Caki2 (cell line): ENCODE measurements around the gene ENPP7. TPM values are rescaled to one million over a fixed set of nuclear protein-coding genes. Genes with fewer than 3 reads are reported as not detected.

Experiments
- DNase-seq: peaks from one replicate; pipeline ENCODE4 v3.0.0-alpha.2; 2015; ENCODE audit warnings: low read depth
- in situ Hi-C: cut with HindIII; loops from 2 replicates; pipeline ENCODE4 v1.10.0; 2016; ENCODE audit warnings: low sequenced_read_pairs, low pct_unique_long_range_greater_than_20kb, mixed read lengths
- total RNA-seq: library from RNA; depleted of rRNA; stranded (reverse); fragments of >200 nt; shearing (Covaris generic); gene quantifications from 2 replicates; pipeline ENCODE4 v1.2.3, GENCODE V29; 2014; ENCODE audit warnings: low replicate concordance; rRNA removed

Gene ENPP7, protein sequence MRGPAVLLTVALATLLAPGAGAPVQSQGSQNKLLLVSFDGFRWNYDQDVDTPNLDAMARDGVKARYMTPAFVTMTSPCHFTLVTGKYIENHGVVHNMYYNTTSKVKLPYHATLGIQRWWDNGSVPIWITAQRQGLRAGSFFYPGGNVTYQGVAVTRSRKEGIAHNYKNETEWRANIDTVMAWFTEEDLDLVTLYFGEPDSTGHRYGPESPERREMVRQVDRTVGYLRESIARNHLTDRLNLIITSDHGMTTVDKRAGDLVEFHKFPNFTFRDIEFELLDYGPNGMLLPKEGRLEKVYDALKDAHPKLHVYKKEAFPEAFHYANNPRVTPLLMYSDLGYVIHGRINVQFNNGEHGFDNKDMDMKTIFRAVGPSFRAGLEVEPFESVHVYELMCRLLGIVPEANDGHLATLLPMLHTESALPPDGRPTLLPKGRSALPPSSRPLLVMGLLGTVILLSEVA
- not detected in 2 replicates for total RNA-seq

DNA sequence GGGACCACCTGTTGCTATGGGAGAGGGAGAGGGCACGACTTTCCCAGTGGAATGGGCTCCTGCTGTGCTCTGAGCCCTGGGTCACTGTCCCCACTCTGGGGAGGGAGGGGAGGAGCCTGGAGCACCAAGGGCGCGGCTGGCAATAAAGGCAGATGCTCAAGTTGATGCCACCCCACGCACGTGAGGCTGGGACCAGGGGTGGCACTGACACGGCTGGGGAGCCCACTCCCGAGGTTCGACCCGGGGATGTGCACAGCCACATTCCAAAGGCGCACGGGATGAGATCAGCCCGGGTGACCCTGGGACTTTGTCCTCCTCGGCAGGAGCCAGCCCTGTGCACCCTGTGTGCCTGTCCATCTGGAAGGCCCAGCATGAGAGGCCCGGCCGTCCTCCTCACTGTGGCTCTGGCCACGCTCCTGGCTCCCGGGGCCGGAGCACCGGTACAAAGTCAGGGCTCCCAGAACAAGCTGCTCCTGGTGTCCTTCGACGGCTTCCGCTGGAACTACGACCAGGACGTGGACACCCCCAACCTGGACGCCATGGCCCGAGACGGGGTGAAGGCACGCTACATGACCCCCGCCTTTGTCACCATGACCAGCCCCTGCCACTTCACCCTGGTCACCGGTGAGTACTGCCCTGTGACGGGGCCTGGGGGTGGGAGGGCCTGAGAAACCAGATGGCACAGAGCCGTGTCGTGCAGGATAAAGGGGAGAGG is at the start of gene ENPP7:
Gene ENPP7, plus strand, starts transcription at position 175 of the 715 bp plus-strand sequence. Its CDS starts 197 bp downstream, at position 372.
- in situ Hi-C loops = no loop called here
- no peak for DNase-seq

DNA sequence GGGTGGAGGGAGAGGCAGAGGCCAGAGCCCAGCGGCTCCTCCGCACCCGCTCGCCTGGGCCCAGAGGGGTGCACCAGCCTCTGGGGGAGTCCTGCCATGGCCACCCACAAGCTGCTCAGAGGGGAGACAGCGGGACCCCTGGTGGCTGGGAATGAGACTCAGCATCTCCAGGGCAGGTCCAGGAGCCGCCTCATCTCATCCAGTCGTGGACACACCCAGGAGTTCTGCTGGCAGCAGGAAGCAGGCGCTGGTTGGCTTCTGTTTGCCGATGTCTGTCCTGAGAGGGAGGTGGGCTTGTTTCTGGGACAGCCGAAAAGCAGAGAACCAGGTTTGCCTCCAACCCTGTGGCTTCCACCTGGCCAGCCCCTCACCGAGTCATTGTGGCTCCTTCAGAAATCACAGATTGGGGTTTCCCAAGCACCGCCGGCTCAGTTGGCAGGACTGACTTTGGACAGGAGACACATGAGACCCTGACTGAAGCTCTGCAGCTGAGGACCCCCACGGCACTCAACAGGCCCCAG is 49.6 kb upstream of the ENPP7 start:
- in situ Hi-C loops = no loop called here
- no peak for DNase-seq

DNA sequence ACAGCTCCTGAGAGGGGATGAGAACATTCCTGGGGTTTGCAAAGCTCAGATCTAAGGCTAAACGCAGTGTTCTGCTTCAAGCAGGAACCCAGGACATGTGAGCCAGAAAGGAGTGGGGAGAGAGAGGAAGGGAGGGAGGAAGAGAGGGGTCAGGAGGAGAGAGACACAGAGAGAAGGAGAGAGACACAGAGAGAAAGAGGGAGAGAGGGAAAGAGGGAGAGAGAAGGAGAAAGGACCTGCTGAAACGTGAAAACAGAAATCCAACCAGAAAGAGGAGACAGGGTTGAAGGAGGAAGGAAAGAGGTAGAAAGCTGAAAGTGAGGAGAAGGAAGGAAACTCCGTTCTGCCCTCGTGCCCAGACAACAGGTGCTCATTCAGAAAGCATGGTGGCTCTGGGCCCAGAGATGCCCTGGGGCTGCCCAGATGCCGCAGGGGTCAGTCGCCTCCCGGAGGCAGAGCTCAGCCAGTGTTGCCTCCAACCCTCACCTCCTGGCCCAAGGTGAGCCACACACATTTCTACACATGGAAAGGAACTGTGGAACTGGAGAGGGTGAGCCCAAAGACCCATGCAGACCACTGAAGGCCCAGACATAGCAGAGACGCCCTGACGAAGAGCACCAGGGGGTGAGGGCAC is 49.0 kb upstream of the ENPP7 start:
- no peak for DNase-seq
- in situ Hi-C loops = no loop called here

DNA sequence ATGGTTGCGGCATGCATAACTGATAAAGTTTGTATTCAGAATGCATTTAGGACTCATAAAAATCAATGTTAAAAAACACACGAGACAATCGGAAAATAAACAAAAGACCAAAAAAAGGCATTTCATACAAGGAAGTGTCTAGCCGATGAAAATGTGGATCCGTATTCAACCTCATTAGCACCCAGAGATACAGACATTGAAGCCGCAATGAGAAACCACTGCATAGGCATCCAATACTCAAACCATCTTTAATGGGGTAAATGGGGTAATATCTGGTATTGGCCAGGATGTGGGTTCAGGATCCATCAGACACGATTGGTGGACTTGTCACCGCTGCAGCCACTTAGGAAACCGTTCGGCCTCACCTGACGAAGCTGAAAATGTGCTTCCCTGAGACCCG is 47.4 kb upstream of the ENPP7 start:
- in situ Hi-C loops = no loop called here
- no peak for DNase-seq

DNA sequence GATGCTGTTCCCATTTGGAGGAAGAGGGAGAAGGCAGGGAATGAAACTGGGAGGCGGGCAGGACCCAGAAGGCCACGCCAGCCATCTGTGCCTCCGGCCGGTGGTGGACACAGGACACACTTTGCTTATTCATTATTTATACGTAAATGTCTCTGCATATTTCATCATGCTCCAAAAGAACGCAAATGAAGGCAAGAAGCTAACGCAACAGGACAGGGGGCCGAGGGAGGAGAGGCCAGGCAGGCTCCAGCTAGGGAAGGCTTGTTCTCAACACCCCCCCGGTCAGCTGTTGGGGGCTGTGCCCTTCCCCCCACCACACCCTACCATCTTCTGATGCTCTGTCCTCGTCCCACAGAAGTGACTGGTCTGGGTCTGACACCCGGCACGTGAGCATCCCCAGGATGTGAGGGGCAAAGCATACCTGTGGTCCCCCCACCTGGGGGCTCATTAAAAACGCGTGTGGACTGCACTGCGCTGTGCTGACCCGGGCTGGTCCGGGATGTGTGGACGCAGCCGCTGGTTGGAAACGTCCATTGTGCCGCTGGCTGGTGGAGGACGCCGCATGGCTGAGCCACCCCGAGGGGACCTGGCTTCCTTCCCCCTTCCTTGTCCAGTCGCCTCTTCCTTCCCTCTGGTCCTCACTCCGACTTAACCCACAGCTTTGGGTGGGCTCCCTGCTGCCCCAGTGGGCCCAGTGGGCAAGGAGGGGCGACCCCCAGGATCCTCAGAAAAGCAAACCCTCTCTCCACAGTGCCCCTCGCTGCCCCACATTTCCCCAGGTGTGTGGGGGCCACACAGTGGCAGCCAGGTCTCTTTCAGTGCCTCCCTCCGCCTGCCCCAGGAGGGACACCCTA is 46.4 kb upstream of the ENPP7 start:
- DNase-seq = no peak
- in situ Hi-C loops = no loop called here

DNA sequence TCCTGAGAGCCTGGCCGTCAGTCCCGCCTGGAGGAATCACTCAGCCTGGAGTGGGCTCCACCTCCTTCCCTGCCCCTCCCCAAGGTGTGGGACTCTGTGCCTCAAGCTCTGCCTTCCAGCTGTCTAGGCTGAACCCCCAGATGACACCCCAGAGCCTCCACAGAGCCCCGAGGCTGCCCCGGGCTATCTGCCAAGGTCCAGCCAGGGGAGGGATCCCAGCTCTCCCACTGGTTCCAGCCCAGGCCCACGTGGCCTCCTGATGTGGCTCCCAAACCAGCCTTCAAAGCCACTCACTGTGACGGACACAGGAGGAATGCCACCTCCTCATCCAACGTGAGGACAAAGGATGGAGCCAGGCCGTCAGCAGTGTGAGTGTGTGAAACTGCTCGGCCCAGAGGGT is 45.6 kb upstream of the ENPP7 start:
- in situ Hi-C loops = no loop called here
- no peak for DNase-seq

DNA sequence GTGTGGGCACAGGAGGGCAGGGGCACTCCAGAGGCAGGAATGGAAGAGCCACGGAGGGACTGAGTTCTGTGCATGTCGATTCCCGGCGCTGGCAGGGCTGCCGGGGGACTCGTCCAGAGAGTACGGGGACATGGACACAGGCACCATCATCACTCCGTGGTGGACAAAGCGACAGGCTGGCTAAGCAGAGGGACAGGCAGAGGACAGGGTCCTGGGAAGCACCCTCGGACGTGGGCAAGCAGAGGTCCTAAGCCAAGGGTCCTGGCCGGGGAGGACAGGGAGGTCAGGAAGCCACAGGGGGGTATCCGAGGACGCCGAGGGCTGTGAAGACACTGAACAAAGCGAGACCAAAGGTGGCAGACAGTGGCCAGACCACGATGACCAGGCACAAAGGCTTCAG is 44.3 kb upstream of the ENPP7 start:
- in situ Hi-C loops = no loop called here
- DNase-seq = no peak

DNA sequence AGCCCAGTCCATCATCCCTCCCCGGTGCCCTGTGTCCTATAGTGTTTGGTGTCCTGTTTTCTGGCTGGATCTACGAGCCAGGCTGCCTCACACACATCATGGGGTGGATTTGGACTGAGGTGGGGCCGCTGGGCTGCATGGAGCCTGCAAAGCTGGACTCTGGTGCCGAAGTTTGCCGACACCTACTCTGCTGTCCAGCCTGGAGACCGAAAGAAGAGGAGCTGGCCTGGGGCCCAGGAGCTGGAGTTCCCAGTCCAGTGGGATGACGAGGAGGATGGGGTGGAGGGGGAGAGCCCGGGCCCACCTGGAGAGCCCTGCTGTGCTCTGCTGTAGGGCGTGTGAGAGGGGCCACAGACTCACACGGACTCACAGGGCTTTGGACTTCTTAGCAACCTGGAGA is 40.3 kb upstream of the ENPP7 start:
- DNase-seq = no peak
- in situ Hi-C loops = no loop called here

DNA sequence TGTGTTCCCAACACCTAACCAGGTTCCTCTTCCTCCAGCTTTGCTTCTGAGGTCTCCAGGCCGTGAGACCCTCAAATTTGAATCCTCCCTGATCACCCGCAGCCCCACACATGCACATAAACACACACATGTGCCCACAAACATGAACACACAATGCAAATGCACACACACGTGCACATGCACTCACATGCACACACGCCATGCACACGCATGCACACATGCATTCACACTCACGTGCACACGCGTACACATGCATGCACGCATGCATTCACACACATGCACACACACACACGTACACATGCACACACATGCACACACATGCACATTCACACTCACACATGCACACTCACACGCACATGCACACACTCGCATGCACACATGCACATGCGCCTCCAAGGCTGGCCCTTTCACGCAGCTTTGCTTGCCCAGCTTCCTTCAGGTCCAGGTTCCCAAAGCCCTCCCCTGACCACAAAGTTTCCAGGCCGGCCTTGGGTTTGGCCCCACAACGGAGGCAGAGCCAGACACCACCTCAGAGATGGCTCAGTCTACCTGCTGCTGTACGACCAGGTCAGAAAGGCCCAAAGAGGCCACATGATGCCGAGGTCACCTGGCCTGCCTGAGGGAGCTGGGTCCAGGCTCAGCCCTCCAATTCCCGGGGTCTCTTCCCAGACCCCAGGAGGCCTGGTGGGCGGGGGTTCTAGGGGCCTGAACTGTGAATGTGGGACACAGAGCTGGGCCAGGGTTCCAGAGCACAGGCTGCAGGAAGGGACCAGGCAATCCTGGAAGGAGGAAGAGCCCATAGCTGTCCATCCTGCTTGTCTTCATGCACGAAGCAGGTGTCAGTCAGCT is 39.5 kb upstream of the ENPP7 start:
- DNase-seq = no peak
- in situ Hi-C loops = no loop called here

DNA sequence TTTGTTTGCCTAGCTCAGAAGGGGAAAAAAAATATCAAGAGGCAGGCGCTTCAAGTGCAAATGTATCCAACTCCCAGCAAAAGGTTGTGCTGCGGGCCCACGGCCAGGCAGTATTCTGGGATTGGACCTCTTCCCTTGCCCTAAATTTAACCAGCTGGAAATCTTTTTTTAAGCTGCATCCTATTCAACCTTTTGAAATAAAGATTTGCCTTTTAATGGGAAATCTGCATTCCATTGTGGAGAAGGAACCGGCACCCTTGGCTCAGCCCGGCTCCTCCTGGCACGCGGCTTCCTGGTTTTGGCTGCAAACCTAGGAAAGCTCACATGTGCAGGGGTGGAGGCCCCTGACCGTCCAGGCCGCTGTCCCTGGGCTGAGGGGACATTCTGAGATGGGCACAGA is 38.8 kb upstream of the ENPP7 start:
- in situ Hi-C loops = no loop called here
- DNase-seq = no peak

DNA sequence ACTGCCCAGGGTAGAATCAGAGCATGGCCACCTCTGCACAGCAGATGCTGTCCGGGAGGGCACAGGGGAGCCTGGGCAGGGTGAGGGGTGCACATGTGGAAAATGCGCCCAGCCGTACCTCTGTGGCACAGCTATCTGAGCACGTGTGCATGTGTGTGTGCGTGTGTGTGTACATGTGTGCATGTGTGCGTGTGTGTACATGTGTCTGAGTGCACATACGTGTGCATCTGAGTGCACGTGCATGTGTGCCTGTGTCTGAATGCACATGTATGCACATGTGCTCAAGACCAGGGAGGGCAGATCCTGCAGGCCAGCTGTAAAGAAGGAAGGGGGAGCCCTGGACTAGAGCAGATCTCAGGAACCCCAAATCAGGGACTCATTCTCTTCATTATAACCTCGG is 37.3 kb upstream of the ENPP7 start:
- no peak for DNase-seq
- in situ Hi-C loops = no loop called here

DNA sequence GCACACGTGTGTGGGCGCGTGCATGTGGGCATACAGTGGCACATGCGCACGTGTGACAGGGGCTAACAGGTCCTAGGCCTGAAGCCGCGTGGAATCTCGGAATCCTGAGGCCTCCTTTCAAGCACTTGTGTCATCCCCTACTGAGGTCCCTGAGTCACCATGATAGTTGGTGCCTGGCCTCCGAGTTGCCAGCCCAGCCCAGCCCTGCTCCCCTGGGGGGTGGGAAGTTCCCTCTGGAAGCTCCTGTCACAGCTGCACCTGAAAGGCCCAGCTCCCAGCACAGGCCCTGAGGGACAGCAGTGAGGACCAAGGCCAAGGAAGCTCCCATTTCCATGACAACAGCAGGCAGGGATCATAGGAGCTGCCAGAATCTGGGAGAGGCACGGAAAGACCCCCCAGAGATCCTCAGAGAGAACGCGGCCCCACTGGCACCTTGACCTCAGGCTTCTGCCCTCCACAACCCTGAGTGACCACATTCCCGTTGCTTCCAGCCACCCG is 35.4 kb upstream of the ENPP7 start:
- peak; percentile 8 for DNase-seq
- in situ Hi-C loops = no loop called here

DNA sequence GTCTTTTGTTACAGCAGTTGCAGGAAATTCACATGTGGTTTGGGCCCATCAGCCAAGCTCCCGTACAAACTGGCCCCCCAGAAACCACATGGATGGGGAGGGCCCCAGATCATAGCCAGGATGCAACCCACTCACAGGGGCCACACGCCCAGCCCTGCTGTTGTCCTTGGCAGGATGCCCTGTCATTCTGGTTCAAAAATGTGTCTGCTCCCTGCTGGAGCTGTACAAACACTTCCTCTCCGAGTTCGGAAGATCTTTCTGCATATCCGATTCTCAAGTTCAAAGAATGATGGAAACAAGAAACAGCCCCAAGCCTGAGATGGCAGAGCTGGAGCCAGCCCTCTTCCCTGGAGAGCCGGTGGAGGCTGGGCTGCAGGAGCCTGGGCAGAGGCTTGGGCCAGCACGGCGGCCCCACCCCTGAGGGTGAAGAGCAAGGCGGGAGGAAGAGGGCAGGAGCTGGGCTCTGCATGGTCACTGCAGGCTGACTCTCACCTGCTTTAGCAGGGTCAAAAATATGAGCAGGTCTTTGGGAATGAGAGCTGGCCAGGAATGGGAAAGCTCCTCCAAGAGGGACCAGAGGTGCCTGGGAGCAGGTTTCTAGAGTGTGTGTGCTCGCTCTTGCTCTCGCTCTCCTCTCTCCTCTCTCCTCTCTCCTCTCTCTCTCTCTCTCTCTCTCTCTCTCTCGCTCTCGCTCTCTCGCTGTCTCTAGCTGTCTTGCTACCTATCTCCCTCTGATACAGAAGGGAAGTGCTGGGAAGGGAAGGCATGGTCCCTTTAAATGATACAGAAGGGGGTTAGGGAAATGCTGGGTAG is 34.7 kb upstream of the ENPP7 start:
- in situ Hi-C loops = no loop called here
- DNase-seq = peak; percentile 19

DNA sequence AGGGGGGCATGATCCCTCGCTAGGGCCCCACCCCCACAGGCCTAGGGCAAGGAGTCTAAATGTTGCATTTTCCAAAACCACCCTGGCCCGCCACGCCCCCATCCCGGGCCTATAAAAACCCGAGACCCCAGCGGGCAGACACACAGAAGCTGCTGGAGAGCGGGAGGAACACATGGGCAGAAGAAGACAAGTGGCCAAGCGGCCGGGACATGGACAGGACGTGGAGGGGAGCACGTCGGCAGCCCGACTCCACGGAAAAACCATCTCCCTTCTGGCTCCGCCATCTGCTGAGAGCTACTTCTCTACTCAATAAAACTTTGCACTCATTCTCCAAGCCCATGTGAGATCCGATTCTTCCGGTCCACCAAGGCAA is 34.1 kb upstream of the ENPP7 start:
- DNase-seq = no peak
- in situ Hi-C loops = no loop called here

DNA sequence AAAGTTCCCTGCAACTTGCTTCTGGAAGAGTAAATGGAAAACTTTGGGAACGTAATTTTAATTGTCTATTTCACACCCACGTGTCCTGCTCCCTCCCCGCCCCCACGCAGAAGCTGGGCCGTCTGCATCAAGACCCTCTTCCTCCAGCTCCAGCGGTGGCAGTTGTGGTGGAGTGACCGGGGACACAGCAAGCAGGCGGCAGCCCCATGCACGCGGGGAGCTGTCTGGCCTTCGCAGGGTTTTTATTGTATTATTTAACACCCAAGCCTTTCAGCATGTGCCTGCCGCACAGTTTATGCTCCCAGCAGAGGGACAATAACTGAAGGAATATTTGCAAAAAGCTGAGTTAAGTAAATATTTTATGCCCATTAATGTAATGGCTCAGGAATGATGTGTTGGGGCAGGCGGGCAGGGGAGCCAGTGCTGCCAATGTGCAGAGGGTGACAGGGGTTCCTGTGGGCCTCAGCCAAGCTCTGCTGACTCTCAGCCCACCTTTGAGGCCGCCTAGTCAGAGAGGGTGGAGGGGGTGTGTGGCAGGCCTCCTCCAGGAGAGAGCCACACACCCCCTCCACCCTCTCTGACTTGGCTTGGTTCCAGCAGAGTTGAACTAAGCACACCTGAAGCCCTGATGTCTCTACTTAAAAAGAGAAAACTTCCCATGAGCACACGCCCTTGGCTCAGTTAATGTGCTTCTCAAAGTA is 32.4 kb upstream of the ENPP7 start:
- in situ Hi-C loops = no loop called here
- DNase-seq = no peak
